GM12878 (cell line): ENCODE data around the gene ANO10. TPM values are rescaled to one million over a fixed set of nuclear protein-coding genes. Genes with fewer than 3 reads are reported as not detected.

ENCODE experiments used
- BACH1 ChIP-seq: fragments of 450-650 bp; IDR thresholded peaks from 2 replicates; pipeline ENCODE4 v1.6.1; 2017; ENCODE audit warnings: mild to moderate bottlenecking, borderline replicate concordance
- BHLHE40 ChIP-seq, 2 experiments: fragments of 450-650 bp in 1 of 2; IDR thresholded peaks; 2 replicates each; pipeline ENCODE4 v1.6.1; 2011 to 2017; ENCODE audit warnings: low read depth in 2 of 2, borderline replicate concordance in 1 of 2, improper control_type of control experiment in 1 of 2, low read length in 1 of 2, mild to moderate bottlenecking in 1 of 2
- CHD2 ChIP-seq: IDR thresholded peaks from 2 replicates; pipeline ENCODE4 v1.6.1; 2011; ENCODE audit warnings: low read depth, low read length, improper control_type of control experiment, borderline replicate concordance
- DPF2 ChIP-seq: fragments of 450-650 bp; IDR thresholded peaks from 2 replicates; pipeline ENCODE4 v1.6.1; 2017; ENCODE audit warnings: mild to moderate bottlenecking
- FOXK2 ChIP-seq: fragments of 450-650 bp; IDR thresholded peaks from 2 replicates; pipeline ENCODE4 v1.6.1; 2017; ENCODE audit warnings: mild to moderate bottlenecking, moderate library complexity
- GATAD2B ChIP-seq: fragments of 450-650 bp; conservative IDR thresholded peaks from 2 replicates; pipeline ENCODE4 v1.6.1; 2017; ENCODE audit warnings: low read depth, mild to moderate bottlenecking, moderate library complexity
- HDGF ChIP-seq: fragments of 450-650 bp; IDR thresholded peaks from 2 replicates; pipeline ENCODE4 v1.6.1; 2016; ENCODE audit warnings: antibody characterized with exemption
- IKZF1 ChIP-seq: fragments of 450-650 bp; conservative IDR thresholded peaks from 2 replicates; pipeline ENCODE4 v1.6.1; 2017; ENCODE audit warnings: antibody characterized with exemption, mild to moderate bottlenecking
- IKZF2 ChIP-seq, 2 experiments: fragments of 450-650 bp; IDR thresholded peaks; 2 replicates each; pipeline ENCODE4 v1.6.1; 2017; ENCODE audit warnings: mild to moderate bottlenecking in 2 of 2, moderate library complexity in 2 of 2
- LARP7 ChIP-seq: fragments of 450-650 bp; IDR thresholded peaks from 2 replicates; pipeline ENCODE4 v1.6.1; 2017; ENCODE audit warnings: mild to moderate bottlenecking
- MEF2B ChIP-seq: fragments of 450-650 bp; IDR thresholded peaks from 2 replicates; pipeline ENCODE4 v1.6.1; 2018; ENCODE audit warnings: mild to moderate bottlenecking, moderate library complexity; ENCODE audit not compliant: partially characterized antibody, poor library complexity, severe bottlenecking
- NFYB ChIP-seq: IDR thresholded peaks from 2 replicates; pipeline ENCODE4 v1.6.1; 2011; ENCODE audit warnings: low read depth, mild to moderate bottlenecking, low read length, improper control_type of control experiment, moderate library complexity; ENCODE audit not compliant: insufficient read depth
- NKRF ChIP-seq: fragments of 450-650 bp; conservative IDR thresholded peaks from 2 replicates; pipeline ENCODE4 v1.6.1; 2017; ENCODE audit warnings: mild to moderate bottlenecking, moderate library complexity
- PKNOX1 ChIP-seq: fragments of 450-650 bp; IDR thresholded peaks from 2 replicates; pipeline ENCODE4 v1.6.1; 2016; ENCODE audit warnings: mild to moderate bottlenecking
- SPI1 ChIP-seq: IDR thresholded peaks from 2 replicates; pipeline ENCODE4 v1.6.1; 2011; ENCODE audit warnings: low read depth, mild to moderate bottlenecking, low read length, moderate library complexity, borderline replicate concordance; ENCODE audit not compliant: insufficient read depth
- SRF ChIP-seq, 2 experiments: IDR thresholded peaks; 2 replicates each; pipeline ENCODE4 v1.6.1; 2011; ENCODE audit warnings: low read depth in 2 of 2, low read length in 2 of 2, mild to moderate bottlenecking in 1 of 2, moderate library complexity in 1 of 2
- STAT3 ChIP-seq: IDR thresholded peaks from 2 replicates; pipeline ENCODE4 v1.6.1; 2011; ENCODE audit warnings: low read depth, low read length, improper control_type of control experiment
- polyA plus RNA-seq, 11 experiments: library from polyadenylated mRNA; depleted of rRNA in 4 of 11; unstranded in 6 of 11; stranded (reverse) in 5 of 11; fragments of >200 nt; fragmentation: Nextera tagmentation in 4 of 11; fragmentation: Illumina TruSeq in 1 of 11; extraction: Ambion mirVana in 4 of 11; extraction: Trizol in 1 of 11; gene quantifications; 1 replicate in 1 of 11; 2 replicates in 10 of 11; pipeline versions ENCODE4 v1.2.1 to v1.2.3, GENCODE V29; 2011 to 2016; ENCODE audit warnings: inconsistent platforms in 2 of 11, missing spikeins in 2 of 11, low read depth in 1 of 11
- total RNA-seq, 4 experiments: library from RNA; depleted of rRNA in 3 of 4; stranded (reverse); fragments of >200 nt in 3 of 4; fragmentation: Illumina TruSeq in 1 of 4; extraction: Trizol in 1 of 4; gene quantifications; 2 replicates each; pipeline versions ENCODE4 v1.2.1 to v1.2.3, GENCODE V29; 2013 to 2021

Gene ANO10
- total and polyA plus RNA-seq, 10 of the 15 experiments (the other 5 are each of a cell fraction or from before 2014, with no cell fraction given) = 0.29 to 21.9 (median 1.6) TPM

GRCh38 chr3:43621656-43622432 is at the start of gene ANO10 (continued):
- TF ChIP-seq HDGF = peak; percentile 16; the same call in 1 of the 2 replicates
- peak; percentile 9; the same call in 1 of the 2 replicates for TF ChIP-seq SPI1
- peak; percentile 82 for TF ChIP-seq NFYB
- TF ChIP-seq STAT3 = no peak
- TF ChIP-seq SRF (IDR thresholded peaks at IDR 0.05; ENCODE audit: low read depth in 2 of 2, low read length in 2 of 2) = no peak
- TF ChIP-seq MEF2B = peak; percentile 24
- 0 out of 2 replicates have a peak, but pooled peaks have one; percentile 17 for TF ChIP-seq DPF2
- peak; percentile 34 to 39; a peak in 2 of 4 replicates for TF ChIP-seq BHLHE40 (IDR thresholded peaks at IDR 0.05; ENCODE audit: borderline replicate concordance in 1 of 2, low read depth in 2 of 2, low read length in 1 of 2)
- 0 out of 2 replicates have a peak, but pooled peaks have one; percentile 45 for TF ChIP-seq GATAD2B
- peak; percentile 44; the same call in 1 of the 2 replicates for TF ChIP-seq NKRF
- TF ChIP-seq FOXK2 = no peak
- TF ChIP-seq CHD2 = 0 out of 2 replicates have a peak, but pooled peaks have one; percentile 57
- peak; percentile 69 for TF ChIP-seq LARP7
- 0 out of 2 replicates have a peak, but pooled peaks have one; percentile 56 for TF ChIP-seq BACH1
- peak; percentile 82 for TF ChIP-seq IKZF1
- TF ChIP-seq PKNOX1 = peak; percentile 98
- peak; percentile 53 to 64 for TF ChIP-seq IKZF2 (IDR thresholded peaks at IDR 0.05)
